Measurements from ENCODE around the gene DOK5. TPM values are rescaled to one million over a fixed set of nuclear protein-coding genes. Genes with fewer than 3 reads are reported as not detected.

The DOK5 gene
- total RNA-seq, 1 donor from 2014 or later: 38.4 TPM

DNA sequence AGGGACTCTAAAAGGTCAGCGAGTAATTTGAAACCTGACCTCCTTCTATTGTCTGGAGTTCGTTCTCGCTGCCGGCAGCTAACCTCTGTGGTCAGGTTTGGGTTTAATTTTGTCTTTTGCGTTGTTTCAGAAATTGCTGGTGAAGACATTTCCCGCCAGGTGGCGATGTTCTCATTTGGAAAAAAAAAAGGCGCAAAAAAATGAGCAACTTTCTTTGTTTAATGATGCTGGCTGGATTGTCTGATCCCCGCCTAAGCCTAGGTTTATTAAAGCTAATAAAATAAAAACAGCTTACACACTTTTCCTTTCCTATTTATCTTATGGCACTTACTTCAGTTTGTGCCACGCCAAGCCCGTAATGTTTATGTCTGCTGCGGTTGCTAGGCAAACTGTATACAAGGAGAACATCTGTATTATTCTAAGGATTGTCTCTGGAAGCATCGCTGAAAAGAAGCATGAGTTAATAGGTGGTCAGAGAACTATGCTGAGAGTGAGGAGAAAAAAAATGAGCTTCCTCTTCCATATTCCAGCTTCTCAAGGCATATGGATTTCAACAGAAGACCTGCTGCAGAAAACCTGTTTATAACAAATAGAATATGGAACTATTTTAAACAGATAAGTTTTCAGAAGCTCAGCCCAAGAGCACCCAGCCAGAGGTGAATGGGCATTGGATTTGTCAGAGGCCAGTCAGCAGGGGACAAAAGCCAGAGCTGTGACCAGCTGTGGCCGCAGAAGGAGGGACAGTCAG, 205.7 kb downstream of the DOK5 start:
- peak; percentile 72 for DNase-seq

GRCh38 chr20:54681869-54682268, 206.5 kb downstream of the DOK5 start:
- intact Hi-C loops (cut with micrococcal nuclease): no loop called here
- Mint-ChIP-seq H3K36me3 (ENCODE audit: low read depth) (no peaks in the 10 kb centered on the region), H3K27me3 (peaks cover 4% of the 10 kb centered on the region), H3K4me3 (no peak overlapping the region), H3K9me3 (no peaks in the 10 kb centered on the region), H3K4me1 (no peaks in the 10 kb centered on the region), H3K27ac (no peak overlapping the region)
- DNase-seq: no peak

More for the DNA sequence above, 205.7 kb downstream of the DOK5 start:
- Mint-ChIP-seq H3K27me3 (peaks cover 4% of the 10 kb centered on the region), H3K36me3 (ENCODE audit: low read depth) (no peaks in the 10 kb centered on the region), H3K27ac (no peak overlapping the region), H3K4me1 (no peaks in the 10 kb centered on the region), H3K4me3 (no peak overlapping the region), H3K9me3 (no peaks in the 10 kb centered on the region)
- intact Hi-C loops (cut with micrococcal nuclease): no loop called here

GRCh38 chr20:54688476-54688875, 213.1 kb downstream of the DOK5 start:
- intact Hi-C loops (cut with micrococcal nuclease): no loop called here
- Mint-ChIP-seq H3K27ac (no peak overlapping the region), H3K27me3 (no peaks in the 10 kb centered on the region), H3K4me1 (no peaks in the 10 kb centered on the region), H3K36me3 (ENCODE audit: low read depth) (no peaks in the 10 kb centered on the region), H3K4me3 (no peak overlapping the region), H3K9me3 (no peaks in the 10 kb centered on the region)
- no peak for DNase-seq

GRCh38 chr20:54690323-54690722, 214.9 kb downstream of the DOK5 start:
- Mint-ChIP-seq H3K9me3 (no peaks in the 10 kb centered on the region), H3K36me3 (ENCODE audit: low read depth) (no peaks in the 10 kb centered on the region)
- intact Hi-C loops (cut with micrococcal nuclease): no loop called here

DNA sequence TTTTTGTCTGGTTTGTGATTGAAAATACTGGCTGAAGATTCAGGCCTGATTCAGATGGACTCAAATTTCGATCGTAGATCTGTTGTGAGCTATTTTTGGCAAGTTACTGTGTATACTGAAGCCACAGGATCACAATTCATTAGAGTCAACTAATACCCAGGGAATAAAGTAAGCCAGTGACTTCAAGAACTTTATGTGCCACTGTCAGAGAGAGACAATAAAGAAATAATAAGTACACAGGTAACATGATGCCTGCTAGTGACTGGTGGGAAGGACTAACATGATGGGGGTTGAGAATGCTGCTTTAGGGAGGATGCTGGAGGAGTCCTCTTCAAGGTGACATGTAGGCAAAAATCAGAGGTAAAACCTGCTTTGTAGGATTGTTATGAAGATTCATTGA, 215.9 kb downstream of the DOK5 start:
- Mint-ChIP-seq H3K27me3 (no peaks in the 10 kb centered on the region), H3K4me1 (no peaks in the 10 kb centered on the region), H3K4me3 (no peak overlapping the region), H3K27ac (no peak overlapping the region), H3K36me3 (ENCODE audit: low read depth) (no peaks in the 10 kb centered on the region), H3K9me3 (no peaks in the 10 kb centered on the region)
- intact Hi-C loops (cut with micrococcal nuclease): no loop called here
- DNase-seq: no peak

More at GRCh38 chr20:54690323-54690722, 214.9 kb downstream of the DOK5 start:
- H3K27me3 Mint-ChIP-seq: no peaks in the 10 kb centered on the region
- H3K4me1 Mint-ChIP-seq: no peaks in the 10 kb centered on the region
- DNase-seq: no peak
- no peak overlapping the region for H3K4me3 Mint-ChIP-seq
- H3K27ac Mint-ChIP-seq: no peak overlapping the region

GRCh38 chr20:54692168-54692887, 216.9 kb downstream of the DOK5 start:
- no peaks in the 10 kb centered on the region for H3K27me3 Mint-ChIP-seq
- no peak overlapping the region for H3K27ac Mint-ChIP-seq
- no peak overlapping the region for H3K4me3 Mint-ChIP-seq
- DNase-seq: no peak
- H3K9me3 Mint-ChIP-seq: no peaks in the 10 kb centered on the region
- intact Hi-C loops (cut with micrococcal nuclease): no loop called here
- H3K4me1 Mint-ChIP-seq: no peaks in the 10 kb centered on the region
- no peaks in the 10 kb centered on the region for H3K36me3 Mint-ChIP-seq (ENCODE audit: low read depth)

DNA sequence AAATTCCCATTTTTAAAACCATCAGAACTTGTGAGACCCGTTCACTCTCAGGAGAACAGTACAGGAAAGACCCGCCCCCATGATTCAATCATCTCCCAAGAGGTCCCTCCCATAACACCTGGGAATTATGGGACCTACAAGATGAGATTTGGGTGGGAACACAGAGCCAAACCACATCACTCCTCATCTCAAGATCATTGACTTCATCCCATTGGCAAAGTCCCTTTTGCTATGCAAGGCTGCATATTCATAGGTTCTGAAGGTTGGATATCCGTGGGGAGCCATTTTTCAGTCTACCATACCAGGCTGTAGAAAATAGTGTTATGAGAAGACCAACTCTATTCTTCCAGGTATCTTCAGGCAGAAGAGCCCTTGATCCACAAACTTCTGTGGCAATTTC, 219.1 kb downstream of the DOK5 start:
- no peaks in the 10 kb centered on the region for H3K4me1 Mint-ChIP-seq
- no peak for DNase-seq
- intact Hi-C loops (cut with micrococcal nuclease): no loop called here
- H3K27me3 Mint-ChIP-seq: no peaks in the 10 kb centered on the region
- no peaks in the 10 kb centered on the region for H3K36me3 Mint-ChIP-seq (ENCODE audit: low read depth)
- no peaks in the 10 kb centered on the region for H3K9me3 Mint-ChIP-seq
- H3K27ac Mint-ChIP-seq: no peak overlapping the region
- no peak overlapping the region for H3K4me3 Mint-ChIP-seq

GRCh38 chr20:54698373-54698772, 223.0 kb downstream of the DOK5 start:
- intact Hi-C loops (cut with micrococcal nuclease): no loop called here
- Mint-ChIP-seq H3K27me3 (peaks cover 2% of the 10 kb centered on the region), H3K36me3 (ENCODE audit: low read depth) (no peaks in the 10 kb centered on the region), H3K9me3 (no peaks in the 10 kb centered on the region), H3K4me1 (no peaks in the 10 kb centered on the region), H3K27ac (no peak overlapping the region), H3K4me3 (no peak overlapping the region)
- DNase-seq: no peak
